ENCODE data around the gene PRDX2.
"Not testable (repeated sequence)": the region's sequence is repeated elsewhere in the genome, so short reads cannot be mapped to it uniquely, and the experiment has no call there.

The PRDX2 gene

DNA sequence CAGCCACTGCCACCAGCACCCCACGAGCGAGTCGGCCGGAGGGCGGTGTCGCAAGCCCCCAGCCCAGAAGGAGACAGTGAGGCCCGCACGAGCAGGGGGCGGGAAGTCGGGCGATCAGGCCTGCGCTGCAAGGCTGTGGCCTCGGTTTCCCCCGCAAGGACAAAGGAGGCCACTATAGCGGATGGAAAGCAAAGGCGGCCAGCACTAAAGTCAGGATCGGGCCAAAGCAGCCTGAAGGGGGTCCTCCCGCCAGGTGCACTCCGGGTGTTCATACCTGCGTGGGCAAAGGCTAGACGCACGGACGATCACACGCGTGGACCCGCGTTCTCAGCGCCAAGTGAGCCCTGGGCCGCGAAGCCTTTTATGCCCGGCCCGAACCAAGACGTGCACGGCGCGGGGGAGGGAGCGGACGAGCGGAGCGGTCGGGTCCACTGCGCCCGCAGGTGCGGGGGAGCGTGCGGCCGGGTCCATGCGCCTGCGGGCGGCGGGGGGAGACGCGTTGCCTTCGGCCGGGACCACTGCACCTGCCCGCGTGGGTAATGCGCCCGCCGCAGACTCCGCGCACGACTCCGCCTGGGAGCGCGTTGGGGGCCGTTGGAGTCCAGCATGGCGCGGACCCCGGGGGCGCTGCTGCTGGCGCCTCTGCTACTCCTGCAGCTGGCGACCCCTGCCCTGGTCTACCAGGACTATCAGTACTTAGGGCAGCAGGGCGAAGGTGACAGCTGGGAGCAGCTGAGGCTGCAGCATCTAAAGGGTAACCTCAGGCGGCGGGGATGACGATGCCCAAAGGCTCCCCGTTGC, at the start of gene PRDX2, which contains the start of gene THSD8:
Gene PRDX2, minus strand, starts transcription at position 335 of the 801 bp plus-strand sequence. CDS start 539 bp downstream, outside the sequence.
Gene THSD8, plus strand, starts transcription at position 604 of the 801 bp plus-strand sequence. Its CDS starts 3 bp downstream, at position 607.
- DNase-seq: peak; percentile 19

DNA sequence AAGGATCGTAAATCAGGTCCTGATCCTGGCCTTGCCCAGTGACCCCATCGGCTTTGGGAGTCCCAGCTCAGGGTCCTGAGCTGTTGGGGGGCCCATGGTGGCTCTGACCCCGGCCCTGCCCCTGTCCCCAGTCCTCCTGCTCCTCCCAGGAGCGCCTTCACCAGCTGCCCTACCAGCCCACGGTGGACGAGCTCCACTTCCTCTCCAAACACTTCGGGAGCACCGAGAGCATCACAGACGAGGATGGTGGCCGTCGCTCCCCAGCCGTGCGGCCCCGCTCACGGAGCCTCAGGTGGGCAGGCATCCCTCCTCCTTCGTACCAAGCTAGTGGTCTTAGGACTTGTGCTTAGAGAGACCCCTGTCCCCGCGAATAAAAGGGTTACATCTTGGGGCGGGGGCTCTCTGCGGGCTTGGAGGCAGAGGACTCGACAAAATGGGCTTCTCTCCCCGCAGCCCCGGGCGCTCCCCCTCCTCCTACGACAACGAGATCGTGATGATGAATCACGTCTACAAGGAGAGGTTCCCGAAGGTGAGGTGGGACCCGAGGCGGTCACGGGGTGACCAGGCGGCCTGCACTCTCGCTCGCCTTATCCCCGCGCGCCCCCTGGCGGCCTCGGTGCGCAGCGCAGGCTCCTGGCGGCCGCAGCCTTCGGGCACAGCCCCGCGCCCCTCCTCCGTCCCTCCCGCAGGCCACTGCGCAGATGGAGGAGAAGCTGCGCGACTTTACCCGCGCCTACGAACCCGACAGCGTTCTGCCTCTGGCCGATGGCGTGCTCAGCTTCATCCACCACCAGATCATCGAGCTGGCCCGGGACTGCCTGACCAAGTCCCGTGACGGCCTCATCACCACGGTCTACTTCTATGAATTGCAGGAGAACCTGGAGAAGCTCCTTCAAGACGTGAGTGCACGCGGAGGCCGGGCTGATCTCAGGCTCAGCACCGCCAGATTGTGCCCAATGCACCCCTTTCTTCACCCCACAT, 45.8 kb upstream of the PRDX2 start:
- no peak for DNase-seq

DNA sequence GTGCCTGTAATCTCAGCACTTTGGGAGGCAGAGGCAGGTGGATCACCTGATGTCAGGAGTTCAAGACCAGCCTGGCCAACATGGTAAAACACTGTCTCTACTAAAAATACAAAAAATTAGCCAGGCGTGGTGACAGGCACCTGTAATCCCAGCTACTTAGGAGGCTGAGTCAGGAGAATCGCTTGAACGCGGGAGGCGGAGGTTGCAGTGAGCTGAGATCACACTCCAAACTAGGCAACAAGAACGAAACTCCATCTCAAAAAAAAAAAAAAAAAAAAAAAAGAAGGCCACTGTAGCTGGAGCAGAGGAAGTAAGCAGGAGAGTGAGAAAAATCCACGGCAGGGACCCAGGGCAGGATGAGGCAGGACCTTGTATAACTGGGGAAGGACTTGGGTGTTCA, 45.0 kb upstream of the PRDX2 start:
- DNase-seq: not testable (repeated sequence)

DNA sequence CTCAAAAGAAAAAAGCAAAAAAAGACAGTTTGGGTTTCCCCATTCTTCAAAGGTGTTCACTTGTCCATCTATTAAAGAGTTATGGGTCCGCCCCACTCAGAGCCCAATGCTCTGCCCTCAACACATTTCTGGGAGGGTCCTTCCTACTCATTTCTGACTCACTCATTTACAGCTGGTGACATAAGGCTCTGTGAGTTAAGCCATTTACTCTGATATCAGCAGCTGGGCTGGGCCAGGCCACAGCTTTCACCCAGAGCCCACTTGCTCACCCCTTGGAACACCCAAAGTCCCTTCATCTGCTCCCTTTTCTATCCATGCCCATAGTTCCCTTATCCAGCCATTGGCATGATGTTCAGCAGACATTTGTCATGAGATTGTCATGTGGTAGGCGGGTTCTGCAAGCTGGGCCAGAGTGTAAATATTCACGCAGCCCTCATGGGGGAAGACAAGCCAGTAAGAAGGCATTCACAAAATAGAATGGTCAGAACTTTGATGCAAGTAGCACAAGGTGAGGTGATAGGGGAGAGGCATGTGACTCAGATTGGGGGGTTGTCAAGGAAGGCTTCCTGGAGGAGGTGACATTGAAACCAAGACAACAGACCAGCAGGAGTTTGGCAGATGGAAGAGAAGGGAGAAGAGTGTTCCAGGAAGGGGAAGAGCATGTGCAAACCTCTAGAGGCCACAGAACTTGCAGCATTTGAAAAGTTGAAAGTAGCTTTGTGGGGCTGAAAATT, 42.6 kb upstream of the PRDX2 start:
- DNase-seq: no peak

DNA sequence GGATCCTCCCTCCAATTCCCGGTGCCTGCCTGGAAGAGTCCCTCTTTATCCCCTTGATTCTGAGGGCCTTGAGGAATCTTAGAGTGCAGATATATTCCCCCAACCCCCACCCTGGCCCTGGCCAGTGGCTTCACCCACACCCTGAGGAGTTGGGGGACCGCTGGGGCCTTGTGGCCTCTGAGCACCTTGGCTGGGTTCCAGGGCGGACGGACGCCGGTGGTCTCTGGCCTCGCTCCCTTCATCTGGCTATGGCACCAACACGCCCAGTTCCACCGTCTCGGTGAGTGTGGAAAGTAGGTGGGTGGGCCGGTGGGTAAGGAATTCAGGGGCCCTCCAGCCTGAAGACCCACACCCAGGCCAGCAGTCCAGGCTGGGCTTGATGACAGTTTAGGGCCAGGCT, 41.7 kb upstream of the PRDX2 start:
- DNase-seq: no peak

DNA sequence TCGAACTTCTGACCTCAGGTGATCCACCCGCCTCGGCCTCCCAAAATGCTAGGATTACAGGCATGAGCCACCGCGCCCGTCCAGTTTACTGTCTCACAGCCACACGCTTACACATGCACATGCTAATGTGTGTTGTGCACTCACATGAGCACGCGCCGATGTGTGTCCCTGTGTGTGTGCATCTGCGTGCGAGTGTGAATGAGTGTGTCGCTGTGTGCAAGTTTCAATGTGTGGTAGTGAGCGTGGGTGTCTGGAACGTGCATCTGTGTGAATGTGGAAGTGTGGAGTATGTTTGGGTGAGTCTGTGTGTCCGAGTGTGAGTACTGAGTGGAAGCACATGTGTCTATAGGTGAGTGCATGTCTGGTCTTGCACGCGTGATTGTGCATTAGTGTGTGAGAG, 40.9 kb upstream of the PRDX2 start:
- no peak for DNase-seq

DNA sequence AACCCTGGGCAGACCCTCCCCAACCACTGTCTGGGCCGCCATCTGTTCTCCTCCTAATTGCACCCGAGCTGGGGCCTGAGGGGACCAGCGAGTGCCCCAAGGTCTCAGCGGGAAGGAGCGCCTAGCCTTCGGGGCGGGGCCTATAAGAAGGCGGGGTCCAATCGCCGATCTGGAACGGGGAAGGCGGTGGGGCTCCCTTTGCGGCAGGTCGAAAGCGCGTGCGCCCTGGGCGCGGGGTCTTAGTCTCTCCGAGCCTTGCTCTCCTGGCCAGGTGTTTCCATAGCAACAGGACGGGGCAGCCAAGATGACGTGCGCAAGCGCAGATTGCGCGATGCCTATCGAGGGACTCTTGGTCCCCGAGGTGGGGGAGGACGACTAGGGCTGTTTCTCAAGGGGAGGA, 39.5 kb upstream of the PRDX2 start:
- peak; percentile 83 for DNase-seq

DNA sequence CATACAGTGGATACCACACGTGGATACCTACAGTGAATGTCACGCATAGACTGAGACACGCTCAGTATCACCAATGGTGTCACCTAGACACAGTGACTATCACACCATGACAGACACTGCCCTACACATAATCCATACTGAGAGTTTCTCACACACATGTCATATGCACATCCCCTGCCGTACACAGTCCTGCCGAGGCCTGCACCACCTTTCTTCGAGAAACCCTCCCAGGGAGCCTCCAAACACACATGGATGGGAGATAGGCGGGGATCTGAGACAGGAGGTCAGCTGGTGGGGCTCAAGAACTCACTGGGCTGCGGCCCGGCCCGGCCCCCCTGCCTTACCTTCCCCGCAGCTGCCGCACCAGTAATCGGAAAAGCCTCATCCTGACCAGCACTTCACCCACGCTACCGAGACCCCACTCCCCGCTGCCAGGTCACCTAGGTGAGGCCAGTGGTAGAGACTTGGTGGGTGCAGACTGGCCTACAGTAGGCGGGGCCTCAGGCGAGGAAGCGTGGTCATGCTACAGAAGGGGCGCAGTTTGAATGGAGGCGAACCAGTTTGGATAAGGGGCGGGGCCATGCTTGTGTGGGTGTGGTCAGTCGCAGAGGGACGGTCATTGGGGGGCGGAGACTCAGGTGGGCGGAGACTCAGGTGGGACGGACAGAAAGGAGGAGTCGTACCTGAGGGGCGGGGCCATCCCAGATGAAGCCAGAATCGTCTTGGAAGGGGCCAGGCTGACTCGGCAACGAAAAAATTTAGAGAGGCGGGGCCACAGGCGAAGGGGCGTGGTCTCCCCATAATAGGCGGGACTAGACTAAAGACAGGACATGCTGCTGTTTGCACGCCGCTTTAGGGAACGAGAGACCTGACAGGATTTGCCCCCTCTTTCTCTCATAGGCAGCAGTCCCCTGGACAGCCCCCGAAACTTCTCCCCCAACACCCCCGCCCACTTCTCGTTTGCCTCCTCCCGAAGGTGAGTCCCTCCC, 38.8 kb upstream of the PRDX2 start:
- peak; percentile 59 for DNase-seq

DNA sequence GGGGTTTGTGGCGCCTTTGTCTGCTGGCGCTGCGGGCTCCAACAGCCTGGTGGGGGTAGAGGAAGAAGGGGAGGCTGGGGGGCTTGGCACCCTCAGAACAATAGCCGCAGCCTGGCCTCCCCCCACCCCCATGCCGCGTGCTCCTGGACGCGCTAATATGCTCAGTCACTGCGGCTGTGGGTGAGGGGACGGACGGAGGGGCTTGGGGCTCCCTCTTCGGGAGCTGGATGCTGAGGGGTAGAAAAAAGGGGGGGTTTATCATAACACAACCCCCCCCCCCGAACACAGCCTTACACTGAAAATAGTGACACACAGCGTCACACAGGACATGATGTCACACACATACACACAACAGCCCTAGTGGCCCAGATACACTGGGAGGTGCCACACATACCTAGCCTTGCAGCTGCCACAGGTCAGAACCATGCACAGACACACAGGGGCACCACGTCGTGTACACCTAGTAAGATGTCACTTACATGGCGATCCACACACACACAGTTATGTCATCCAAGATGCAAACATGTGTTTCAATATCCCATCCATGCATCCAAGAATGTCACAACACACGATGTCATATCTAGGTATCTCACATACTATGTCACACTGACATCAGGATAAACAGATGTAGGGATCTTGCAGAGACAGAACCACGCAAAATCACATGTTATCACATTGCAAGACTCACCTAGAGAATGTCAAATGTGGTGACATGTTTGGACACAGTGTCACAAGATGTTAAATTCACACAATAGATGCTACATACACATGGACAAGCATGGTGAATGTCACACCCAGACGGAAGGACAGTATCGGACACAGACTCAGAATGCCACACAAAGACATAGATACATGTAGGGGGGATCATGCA, 37.5 kb upstream of the PRDX2 start:
- no peak for DNase-seq

DNA sequence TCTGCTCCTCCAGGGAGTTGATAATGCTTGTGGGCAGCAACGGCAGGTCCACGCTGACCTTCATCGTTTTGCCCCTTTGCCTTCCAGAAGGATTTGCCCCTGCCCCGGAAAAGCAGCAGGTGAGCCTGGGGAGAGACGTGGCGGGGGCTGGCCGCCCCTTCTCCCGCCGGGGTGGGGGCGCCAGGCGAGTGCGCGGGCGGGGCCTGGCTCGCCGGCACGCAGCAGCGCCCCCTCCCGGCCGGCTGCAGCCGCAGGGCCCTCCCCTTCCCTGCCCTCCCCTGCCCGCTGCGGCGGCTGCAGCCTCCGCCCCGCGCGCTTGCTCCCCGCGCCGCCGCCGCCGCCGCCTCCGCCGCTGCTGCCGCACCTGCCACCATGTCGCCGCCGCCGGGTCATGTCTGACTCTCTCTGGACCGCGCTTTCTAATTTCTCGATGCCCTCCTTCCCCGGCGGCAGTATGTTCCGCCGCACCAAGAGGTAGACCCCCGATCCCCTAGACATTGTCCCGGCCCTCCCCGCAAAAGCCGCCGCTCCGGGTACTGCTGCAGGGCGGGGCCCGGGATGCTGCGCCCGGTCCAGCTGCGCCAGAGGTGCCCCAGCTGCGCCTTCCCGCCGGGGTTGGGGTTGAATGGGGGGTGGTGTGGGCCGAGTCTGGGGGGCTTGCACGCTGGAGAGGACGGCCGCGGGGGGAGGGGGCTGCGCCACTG, 36.7 kb upstream of the PRDX2 start, which contains the start of gene MAST1:
Gene MAST1, plus strand, starts transcription at position 334 of the 704 bp plus-strand sequence. Its CDS starts 58 bp downstream, at position 392.
- DNase-seq: peak; percentile 43

DNA sequence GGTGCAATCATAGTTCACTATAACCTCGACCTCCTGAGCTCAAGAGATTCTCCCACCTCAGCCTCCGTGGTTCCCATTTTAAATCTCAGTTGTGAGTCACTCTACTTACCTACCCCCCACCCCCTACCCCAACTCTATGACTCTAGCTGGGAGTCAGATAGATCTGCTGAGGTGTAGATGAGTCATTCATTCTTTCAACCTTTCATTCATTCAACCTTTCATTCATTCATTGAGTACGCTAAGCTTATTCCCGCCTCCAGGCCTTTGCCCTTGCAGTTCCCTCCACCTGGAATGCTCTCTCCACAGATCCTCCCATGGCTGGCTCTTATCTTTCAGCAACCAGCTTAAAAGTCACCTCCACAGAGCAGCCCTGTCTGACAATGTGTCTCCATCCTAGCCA, 35.6 kb upstream of the PRDX2 start:
- DNase-seq: no peak

DNA sequence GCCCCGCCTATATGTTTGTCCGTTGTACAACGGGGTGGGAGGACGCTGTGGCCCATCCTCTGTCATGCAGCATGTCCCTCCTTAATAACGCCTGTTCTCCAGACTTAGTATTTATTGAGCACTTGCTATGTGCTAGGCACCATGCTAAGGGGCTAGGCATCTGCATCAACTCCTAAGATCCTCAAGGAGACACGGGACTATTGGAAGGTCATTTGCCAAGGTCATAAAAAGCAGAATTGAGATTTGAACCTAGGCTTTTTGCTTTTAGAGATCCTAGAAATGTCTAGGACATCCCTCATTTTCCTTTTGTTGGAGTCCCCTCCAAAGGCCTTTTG, 34.9 kb upstream of the PRDX2 start:
- DNase-seq: no peak

DNA sequence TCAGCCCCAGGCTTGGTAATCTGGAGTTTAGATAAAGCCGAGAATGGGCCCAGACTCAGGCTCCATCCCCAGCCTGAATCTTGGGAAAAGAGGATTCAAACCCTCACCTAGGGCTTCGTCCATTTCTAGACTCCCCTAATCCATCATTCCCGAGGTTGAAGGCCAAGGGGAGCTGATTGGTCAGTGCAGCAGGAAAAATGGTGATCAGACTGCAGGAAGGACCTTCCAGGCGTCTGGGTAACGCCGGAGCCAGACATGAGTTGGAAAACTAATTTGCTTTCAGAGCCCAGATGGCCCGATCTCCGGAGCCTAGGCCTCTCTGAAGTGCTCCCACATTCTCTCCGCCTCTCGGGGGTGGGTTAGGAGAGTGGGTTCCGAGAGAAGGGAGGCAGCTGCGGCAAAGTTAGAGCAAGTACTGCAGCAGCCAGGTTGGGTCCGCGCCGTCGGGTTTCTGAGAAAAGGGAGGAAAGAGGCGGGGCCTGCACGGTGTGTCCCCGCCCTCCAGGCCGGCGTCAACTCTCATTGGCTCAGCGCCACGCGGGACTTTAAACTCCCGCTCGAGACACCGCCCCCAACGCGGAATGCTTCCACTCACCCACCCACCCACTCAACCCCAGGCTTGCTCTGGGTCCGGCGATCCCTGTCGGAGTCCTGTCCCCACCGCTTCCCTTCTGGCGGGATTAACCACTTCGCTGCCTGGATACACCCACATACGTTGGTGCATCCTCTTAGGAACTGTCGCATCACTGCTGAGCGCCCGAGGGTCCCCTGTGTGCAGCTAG, 33.6 kb upstream of the PRDX2 start:
- no peak for DNase-seq

DNA sequence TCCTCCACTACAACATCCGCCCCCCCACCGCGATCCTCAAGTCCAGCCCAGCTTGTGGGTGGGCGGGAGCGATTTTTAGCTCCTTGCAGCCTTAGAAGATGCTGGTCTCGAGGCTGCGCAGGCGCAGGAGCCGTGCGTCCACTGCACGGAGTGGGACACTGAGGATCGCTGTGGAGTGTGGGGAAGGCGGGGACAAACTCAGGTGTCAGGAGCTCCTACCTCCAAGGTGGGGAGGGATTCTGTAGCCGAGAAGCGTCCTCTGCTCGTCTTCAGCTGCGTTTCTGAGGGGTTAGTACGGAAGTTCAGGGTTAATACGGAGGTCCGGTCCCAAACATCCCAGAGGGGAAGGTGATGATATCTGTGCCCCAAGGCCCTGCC, 33.0 kb upstream of the PRDX2 start, which contains the start of gene RTBDN:
Gene RTBDN, minus strand, starts transcription at position 14 of the 378 bp plus-strand sequence. CDS start 4,600 bp downstream, outside the sequence.
- no peak for DNase-seq

DNA sequence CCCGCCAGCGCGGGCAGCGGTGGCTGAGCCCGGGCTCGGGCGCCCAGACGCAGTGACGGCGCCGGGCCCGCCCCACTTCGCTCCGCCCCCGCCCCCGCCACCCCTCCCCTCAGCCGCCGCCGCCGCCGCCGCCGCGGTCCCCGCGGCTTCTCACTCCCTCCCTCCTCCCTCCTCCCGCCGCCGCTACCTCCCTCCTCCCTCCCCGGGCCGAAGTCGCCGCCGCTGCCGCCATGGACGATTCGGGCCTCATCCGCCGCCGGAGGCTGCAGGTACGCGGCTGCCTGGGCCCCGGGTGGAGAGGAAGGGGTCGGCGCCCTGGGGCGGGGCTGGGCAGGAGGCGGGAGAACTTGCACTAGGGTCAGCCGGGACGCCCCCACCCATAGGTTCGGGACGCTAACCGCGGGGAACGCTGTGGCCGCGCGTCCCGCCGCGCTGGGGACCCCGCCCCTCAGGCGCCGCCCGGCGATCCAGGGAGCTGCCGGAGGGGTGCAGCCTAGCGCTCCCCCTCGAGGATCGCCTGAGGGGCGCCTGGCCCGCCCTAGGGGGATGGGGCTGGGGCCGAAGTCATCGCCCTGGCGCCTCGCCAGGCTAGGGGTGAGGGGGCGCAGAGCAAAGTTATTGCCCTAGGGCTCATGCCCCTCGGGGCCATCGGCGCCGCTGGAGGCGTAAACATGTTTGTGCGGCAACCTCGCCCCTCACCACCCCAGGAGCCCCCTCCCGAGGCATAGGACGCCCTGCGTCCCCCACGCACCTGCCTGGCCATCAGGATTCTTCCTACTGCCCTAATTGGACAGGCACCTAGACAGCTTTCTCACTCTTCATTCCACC, 32.4 kb upstream of the PRDX2 start:
- DNase-seq: peak; percentile 9

DNA sequence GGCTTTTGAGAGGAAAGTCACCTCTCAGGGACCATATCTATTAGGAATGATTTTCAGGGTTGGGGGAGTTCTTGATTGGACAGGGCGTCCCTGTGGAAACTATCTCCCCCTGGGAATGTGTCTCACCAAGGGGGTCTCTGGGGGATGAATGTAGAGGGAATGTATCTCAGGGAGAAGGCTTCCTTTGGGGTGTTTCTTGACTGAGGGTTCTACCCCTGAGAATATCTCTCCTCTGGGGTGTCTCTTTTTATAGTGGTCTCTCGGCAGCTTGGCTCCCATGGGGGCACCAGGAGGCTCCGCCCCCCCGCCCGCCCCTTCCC, 31.8 kb upstream of the PRDX2 start:
- no peak for DNase-seq

DNA sequence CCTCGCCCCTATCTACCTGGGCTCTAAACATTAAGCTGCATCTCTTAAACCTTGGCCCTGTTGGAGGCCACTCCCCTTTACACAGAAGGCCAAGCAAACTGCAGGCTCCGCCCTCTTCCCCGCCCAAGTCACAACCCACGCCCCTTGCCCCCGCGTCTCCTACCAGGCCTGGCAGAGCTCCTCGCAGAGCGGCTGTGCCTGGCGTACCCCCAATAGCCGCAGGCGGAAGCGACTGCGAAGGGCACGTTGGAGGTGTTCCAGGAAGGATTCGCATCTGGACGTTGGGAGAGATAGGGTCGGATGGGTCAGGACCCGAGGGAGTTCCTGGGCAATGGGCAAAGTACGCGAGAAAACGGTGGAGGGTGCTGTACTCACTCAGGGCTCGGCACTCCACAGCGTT, 26.9 kb upstream of the PRDX2 start:
- no peak for DNase-seq

Data from NCI-H1417 treated with DMSO at 0.1 percent for 48 hours (cell line).